Fibroblast of mammary gland (primary cell): ENCODE data around the gene BIN1.

ENCODE experiments used
- DNase-seq: peaks from one replicate; pipeline ENCODE4 v3.0.0-alpha.2; 2010; ENCODE audit warnings: low read depth
- H3K4me3 ChIP-seq: 2 replicates; pipeline ENCODE4 v1.5.1; 2011; ENCODE audit warnings: low read depth, mild to moderate bottlenecking, low read length, moderate library complexity; ENCODE audit not compliant: control insufficient read depth
- CTCF ChIP-seq: conservative IDR thresholded peaks from 2 replicates; pipeline ENCODE4 v1.5.1; 2011; ENCODE audit warnings: low read depth, low read length, inconsistent platforms; ENCODE audit not compliant: control insufficient read depth, insufficient read depth

The BIN1 gene

DNA sequence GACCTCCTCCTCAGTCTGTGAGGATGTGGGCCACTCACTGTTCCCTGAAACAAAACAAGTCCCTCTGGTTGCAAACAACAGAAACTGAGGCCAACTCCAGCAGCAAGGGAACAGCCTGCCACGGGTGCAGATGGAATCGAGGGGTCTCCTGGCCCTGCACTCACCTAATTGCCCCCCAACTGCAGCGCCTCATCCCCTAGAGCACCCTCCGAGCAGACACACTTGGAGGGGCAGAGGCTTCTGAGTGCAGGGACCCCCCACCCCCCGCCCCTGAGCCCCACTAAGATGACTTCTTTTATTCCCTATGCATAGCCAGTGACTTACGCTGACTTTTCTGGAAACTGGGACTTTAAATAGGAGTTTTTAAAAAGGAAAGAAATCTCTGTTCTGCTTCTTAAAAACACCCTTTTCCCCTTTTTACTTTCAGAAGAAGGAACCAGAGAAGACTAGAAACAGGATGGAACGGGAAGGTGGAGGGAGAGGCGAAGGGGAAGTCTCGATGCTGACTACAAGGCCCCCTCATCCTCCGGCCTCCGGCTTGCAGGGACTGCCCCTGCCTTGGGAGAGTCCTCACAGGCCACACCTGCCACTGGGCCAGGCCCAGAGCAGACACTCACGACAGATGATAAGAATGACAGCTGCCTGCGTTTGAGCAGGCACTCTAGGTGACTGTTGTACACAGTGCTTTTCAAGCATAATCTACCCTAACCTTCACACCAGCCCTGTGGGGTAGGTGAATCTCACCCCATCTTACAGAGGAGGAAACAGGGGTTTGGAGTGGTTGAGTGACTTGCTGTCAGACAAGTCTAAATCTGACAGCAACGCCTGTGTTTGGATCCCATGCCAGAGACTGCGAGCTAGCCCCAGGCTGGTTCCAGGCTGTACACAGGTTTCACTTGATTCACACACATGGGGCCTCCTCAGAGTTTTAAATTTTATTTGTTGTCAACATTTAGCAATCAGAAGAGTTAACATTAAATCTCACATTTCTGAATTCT is 28.2 kb upstream of the BIN1 start:
- no peak for DNase-seq
- TF ChIP-seq CTCF = no peak
- no peak overlapping the region for H3K4me3 ChIP-seq

DNA sequence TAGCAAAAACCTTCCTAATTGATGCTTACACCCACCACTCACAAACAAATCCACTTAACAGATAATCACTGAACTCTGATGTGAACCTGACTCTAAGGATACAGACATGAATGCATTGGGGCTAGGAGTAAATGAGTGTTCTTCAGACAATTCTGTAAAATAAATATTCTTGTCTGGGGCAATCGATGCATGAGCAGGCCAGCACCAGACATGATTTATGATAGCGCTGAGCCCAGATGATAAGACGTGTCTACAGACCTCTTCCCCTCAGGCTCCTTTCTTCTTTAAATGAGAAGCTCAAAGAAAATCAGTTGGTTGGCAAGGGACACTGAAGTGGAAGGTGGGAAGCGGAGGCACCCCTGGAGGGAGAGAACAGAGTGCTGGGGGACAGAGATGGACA is 27.3 kb upstream of the BIN1 start:
- no peak for TF ChIP-seq CTCF
- no peak for DNase-seq
- no peak overlapping the region for H3K4me3 ChIP-seq

DNA sequence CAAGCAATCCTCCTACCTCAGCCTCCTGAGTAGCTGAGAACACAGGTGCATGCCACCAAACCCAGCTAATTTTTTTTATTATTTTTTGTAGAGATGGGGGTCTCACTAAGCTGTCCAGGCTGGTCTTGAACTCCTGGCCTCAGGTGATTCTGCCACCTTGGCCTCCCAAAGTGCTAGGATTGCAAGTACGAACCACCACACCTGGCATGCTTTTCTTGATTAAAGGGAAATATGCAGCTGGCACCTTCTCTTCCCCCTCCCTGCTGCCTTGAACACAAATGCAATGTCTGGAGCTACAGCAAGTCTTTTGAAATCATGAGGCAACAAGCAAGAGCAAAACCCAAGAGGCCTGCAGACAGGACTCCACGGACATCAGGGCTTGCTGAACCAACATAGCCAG is 26.8 kb upstream of the BIN1 start:
- no peak overlapping the region for H3K4me3 ChIP-seq
- TF ChIP-seq CTCF = no peak
- no peak for DNase-seq

- no peak for TF ChIP-seq CTCF
- no peak overlapping the region for H3K4me3 ChIP-seq
- no peak for DNase-seq
Observed at GRCh38 chr2:127130421-127130820, 23.5 kb upstream of the BIN1 start.

DNA sequence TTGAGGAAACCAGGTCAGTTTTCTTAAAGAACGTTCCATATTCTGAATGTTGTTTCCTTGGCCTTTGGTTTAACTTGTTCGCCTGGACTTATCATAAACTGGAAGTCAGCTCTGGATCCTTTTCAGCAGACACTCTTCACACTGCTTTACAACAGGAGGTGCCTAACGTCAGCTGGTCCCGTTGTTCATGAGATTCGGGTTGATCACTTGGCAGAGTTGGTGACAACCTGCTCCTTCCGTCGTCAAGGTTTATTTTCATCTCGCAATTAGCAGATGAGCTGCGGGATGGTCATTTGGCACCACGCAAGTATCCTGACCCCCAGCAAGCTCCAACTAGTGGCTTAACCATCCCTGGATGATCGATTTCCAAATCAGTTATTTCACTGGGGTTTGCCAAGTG is 23.0 kb upstream of the BIN1 start:
- no peak overlapping the region for H3K4me3 ChIP-seq
- no peak for TF ChIP-seq CTCF
- no peak for DNase-seq

DNA sequence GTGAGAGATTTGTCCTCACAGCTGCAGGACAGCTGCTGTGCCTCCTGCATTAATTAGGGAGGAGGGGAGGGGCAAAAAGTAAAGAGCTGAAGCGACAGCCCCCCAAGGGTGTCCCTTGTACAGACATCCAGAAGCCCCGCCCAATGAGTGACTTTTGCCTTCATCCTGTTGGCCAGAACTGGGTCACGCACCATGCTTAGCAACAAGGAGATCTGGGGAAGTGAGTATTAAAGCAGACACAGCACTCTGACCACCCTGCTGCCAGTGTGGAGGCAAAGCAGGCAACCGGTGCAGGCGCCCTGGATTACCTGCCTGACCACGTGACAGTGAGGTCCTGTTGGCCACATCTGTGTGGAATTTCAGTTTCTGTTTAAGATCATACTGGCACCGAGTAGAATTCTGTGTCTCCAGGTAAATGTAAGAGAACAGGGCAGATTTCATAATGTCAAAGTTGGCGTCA is 21.5 kb upstream of the BIN1 start:
- no peak for DNase-seq
- no peak for TF ChIP-seq CTCF
- H3K4me3 ChIP-seq = no peak overlapping the region
